ENCODE results near the gene EFR3B.

EFR3B gene

DNA sequence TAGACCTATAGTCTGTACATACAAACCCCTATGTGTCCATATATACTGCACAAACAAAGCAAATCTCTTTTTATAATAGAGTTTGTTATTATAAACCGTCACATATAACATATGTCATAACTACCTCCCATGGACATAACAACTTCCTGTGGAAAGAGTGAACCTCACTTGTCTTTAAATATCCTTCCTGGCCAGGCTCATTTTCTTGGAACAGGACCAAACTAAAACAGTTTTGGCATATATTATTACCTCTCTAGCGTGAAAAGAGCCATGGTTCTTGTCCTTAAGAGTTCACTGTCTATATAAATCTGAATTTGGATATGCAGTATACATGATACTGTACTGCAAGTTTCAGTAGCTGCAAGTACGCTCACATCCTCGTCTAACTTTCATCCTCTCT is 41.8 kb upstream of the EFR3B start:
- Histone ChIP-seq H3K9me3 (ENCODE audit: control insufficient read depth, insufficient read depth, low read length) (no peaks in the 10 kb centered on the region), H3F3A (ENCODE audit: control insufficient read depth, insufficient read depth) (no peaks in the 10 kb centered on the region), H4K20me1 (ENCODE audit: control insufficient read depth, insufficient read depth, low read depth, low read length) (no peaks in the 10 kb centered on the region), H3K4me2 (ENCODE audit: low read length) (no peak overlapping the region), H3K9me2 (replicated peaks; ENCODE audit: control insufficient read depth, low read length) (no peaks in the 10 kb centered on the region), H3K4me1 (ENCODE audit: control insufficient read depth, low read length) (no peaks in the 10 kb centered on the region), H3K4me3 (ENCODE audit: low read length) (no peak overlapping the region), H3K36me3 (ENCODE audit: control insufficient read depth, low read length) (no peaks in the 10 kb centered on the region), H3K79me2 (ENCODE audit: control insufficient read depth, low read length) (no peaks in the 10 kb centered on the region), H3K27ac (ENCODE audit: low read depth, low read length) (no peak overlapping the region), H3K27me3 (ENCODE audit: control insufficient read depth, low read length) (peaks cover 20% of the 10 kb centered on the region)
- TF ChIP-seq, protein P1, sequence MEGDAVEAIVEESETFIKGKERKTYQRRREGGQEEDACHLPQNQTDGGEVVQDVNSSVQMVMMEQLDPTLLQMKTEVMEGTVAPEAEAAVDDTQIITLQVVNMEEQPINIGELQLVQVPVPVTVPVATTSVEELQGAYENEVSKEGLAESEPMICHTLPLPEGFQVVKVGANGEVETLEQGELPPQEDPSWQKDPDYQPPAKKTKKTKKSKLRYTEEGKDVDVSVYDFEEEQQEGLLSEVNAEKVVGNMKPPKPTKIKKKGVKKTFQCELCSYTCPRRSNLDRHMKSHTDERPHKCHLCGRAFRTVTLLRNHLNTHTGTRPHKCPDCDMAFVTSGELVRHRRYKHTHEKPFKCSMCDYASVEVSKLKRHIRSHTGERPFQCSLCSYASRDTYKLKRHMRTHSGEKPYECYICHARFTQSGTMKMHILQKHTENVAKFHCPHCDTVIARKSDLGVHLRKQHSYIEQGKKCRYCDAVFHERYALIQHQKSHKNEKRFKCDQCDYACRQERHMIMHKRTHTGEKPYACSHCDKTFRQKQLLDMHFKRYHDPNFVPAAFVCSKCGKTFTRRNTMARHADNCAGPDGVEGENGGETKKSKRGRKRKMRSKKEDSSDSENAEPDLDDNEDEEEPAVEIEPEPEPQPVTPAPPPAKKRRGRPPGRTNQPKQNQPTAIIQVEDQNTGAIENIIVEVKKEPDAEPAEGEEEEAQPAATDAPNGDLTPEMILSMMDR (IDR thresholded peaks at IDR 0.05; ENCODE audit: low read depth, low read length, poor library complexity, severe bottlenecking): no peak
- TF ChIP-seq EZH2phosphoT487 (IDR thresholded peaks at IDR 0.05; ENCODE audit: borderline replicate concordance, low read length): no peak

DNA sequence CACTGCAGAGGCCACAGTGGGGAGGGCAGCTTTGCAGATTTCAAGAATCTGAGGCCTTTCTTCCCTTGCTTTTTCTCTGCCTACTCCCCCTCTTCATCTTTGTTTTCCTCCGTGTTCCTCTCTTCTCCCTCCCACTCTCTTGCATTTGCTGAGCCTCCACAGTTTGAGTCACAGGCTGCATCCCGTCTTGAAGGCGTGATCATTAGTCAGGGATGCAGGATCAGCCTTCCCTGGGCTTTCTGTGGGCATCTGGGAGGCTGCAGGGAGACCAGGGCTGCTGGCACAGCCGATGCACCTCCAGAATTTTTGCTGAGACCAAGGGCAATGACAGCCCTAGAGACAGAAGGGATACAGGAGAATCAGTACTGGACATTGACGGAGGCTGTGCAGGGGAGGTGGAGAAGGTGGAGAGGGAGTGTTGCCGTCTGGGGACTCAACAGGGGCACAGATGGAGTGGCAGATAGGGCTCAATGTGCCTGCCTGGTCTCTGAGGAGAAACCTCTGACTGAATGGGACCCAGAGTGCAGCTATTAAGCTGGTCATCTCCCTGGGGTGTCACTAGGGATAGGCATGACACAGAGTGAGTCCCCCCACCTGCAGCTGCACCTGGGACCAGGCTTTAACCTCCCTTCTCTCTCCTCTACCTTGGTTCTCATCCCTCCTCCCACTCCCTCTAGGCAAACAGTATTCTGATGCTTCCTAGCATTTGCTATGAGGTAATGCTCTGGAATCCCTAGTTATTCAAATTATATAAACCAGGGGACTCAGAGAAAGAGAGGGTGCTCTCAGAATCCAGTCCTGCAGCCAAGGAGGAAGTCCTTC is 41.2 kb upstream of the EFR3B start:
- Histone ChIP-seq H3K4me2 (ENCODE audit: low read length) (no peak overlapping the region), H3K4me3 (ENCODE audit: low read length) (no peak overlapping the region), H4K20me1 (ENCODE audit: control insufficient read depth, insufficient read depth, low read depth, low read length) (no peaks in the 10 kb centered on the region), H3K9me2 (replicated peaks; ENCODE audit: control insufficient read depth, low read length) (no peaks in the 10 kb centered on the region), H3F3A (ENCODE audit: control insufficient read depth, insufficient read depth) (no peaks in the 10 kb centered on the region), H3K4me1 (ENCODE audit: control insufficient read depth, low read length) (no peaks in the 10 kb centered on the region), H3K27ac (ENCODE audit: low read depth, low read length) (no peak overlapping the region), H3K36me3 (ENCODE audit: control insufficient read depth, low read length) (no peaks in the 10 kb centered on the region), H3K9me3 (ENCODE audit: control insufficient read depth, insufficient read depth, low read length) (no peaks in the 10 kb centered on the region), H3K27me3 (ENCODE audit: control insufficient read depth, low read length) (peaks cover 20% of the 10 kb centered on the region), H3K79me2 (ENCODE audit: control insufficient read depth, low read length) (no peaks in the 10 kb centered on the region)
- TF ChIP-seq EZH2phosphoT487 (IDR thresholded peaks at IDR 0.05; ENCODE audit: borderline replicate concordance, low read length): no peak
- TF ChIP-seq, protein P1 (IDR thresholded peaks at IDR 0.05; ENCODE audit: low read depth, low read length, poor library complexity, severe bottlenecking): no peak

DNA sequence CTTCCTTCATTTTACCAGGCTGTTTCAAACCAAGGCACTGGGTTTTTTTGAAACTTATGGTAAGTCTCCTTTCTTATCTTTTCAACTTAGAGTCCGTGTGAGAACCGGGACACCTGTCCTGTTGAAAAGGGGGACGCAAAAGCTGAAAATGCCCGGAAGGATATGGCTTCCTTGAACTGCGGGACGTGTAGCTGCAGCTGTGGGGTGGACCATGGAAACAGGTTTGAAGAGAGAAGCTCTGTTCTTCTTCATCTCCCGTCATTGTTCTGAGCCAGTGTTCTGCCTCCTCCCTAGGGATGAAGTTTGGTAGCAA is 40.6 kb upstream of the EFR3B start:
- H3K4me3 ChIP-seq (ENCODE audit: low read length): no peak overlapping the region
- H3K79me2 ChIP-seq (ENCODE audit: control insufficient read depth, low read length): no peaks in the 10 kb centered on the region
- no peak overlapping the region for H3K4me2 ChIP-seq (ENCODE audit: low read length)
- H3K9me3 ChIP-seq (ENCODE audit: control insufficient read depth, insufficient read depth, low read length): no peaks in the 10 kb centered on the region
- no peaks in the 10 kb centered on the region for H3K4me1 ChIP-seq (ENCODE audit: control insufficient read depth, low read length)
- no peak overlapping the region for H3K27ac ChIP-seq (ENCODE audit: low read depth, low read length)
- no peak for TF ChIP-seq EZH2phosphoT487 (IDR thresholded peaks at IDR 0.05; ENCODE audit: borderline replicate concordance, low read length)
- TF ChIP-seq, protein P1 (IDR thresholded peaks at IDR 0.05; ENCODE audit: low read depth, low read length, poor library complexity, severe bottlenecking): no peak
- H3K9me2 ChIP-seq (replicated peaks; ENCODE audit: control insufficient read depth, low read length): no peaks in the 10 kb centered on the region
- no peaks in the 10 kb centered on the region for H3F3A ChIP-seq (ENCODE audit: control insufficient read depth, insufficient read depth)
- no peaks in the 10 kb centered on the region for H4K20me1 ChIP-seq (ENCODE audit: control insufficient read depth, insufficient read depth, low read depth, low read length)
- peaks cover 20% of the 10 kb centered on the region for H3K27me3 ChIP-seq (ENCODE audit: control insufficient read depth, low read length)
- no peaks in the 10 kb centered on the region for H3K36me3 ChIP-seq (ENCODE audit: control insufficient read depth, low read length)
